22Rv1 (cell line): ENCODE data around the gene FMN1.

Experiments
- H3K27ac ChIP-seq: fragments of 450-650 bp; 2 replicates; pipeline ENCODE4 v1.5.1; 2017
- CTCF ChIP-seq: fragments of 450-650 bp; IDR thresholded peaks from 2 replicates; pipeline ENCODE4 v1.5.1; 2017; ENCODE audit warnings: mild to moderate bottlenecking
- ZFX ChIP-seq: fragments of 450-650 bp; IDR thresholded peaks from 2 replicates; pipeline ENCODE4 v1.6.1; 2017; ENCODE audit warnings: antibody characterized with exemption, borderline replicate concordance

FMN1 gene

GRCh38 chr15:32986147-32986546, 208.4 kb downstream of the FMN1 start:
- H3K27ac ChIP-seq: no peak overlapping the region
- TF ChIP-seq CTCF: no peak
- TF ChIP-seq ZFX: no peak

GRCh38 chr15:32983679-32984078, 210.8 kb downstream of the FMN1 start:
- no peak overlapping the region for H3K27ac ChIP-seq
- TF ChIP-seq ZFX: no peak
- no peak for TF ChIP-seq CTCF

- no peak overlapping the region for H3K27ac ChIP-seq
- TF ChIP-seq ZFX: no peak
- TF ChIP-seq CTCF: no peak
Measured at GRCh38 chr15:32982001-32982400, 212.5 kb downstream of the FMN1 start.

GRCh38 chr15:32981536-32981935, 213.0 kb downstream of the FMN1 start:
- TF ChIP-seq CTCF: no peak
- no peak for TF ChIP-seq ZFX

GRCh38 chr15:32979710-32980109, 214.8 kb downstream of the FMN1 start:
- TF ChIP-seq CTCF (no peak), ZFX (no peak)
- H3K27ac ChIP-seq: no peak overlapping the region

More at GRCh38 chr15:32981536-32981935, 213.0 kb downstream of the FMN1 start:
- H3K27ac ChIP-seq: no peak overlapping the region

- no peak overlapping the region for H3K27ac ChIP-seq
- no peak for TF ChIP-seq ZFX
- no peak for TF ChIP-seq CTCF
Measured at GRCh38 chr15:32977506-32977905, 217.0 kb downstream of the FMN1 start.

GRCh38 chr15:32974691-32975090, 219.8 kb downstream of the FMN1 start:
- no peak for TF ChIP-seq ZFX
- no peak for TF ChIP-seq CTCF
- no peak overlapping the region for H3K27ac ChIP-seq
